SHP77 (cell line): Measurements from ENCODE around the gene EMX1.
A peak's percentile ranks its signal among the peaks of the same experiment; 100 is the strongest.

ENCODE experiments used
- DNase-seq, 2 experiments: peaks; one replicate each; lab custom pipeline; 2025; lab: John Stamatoyannopoulos, UW

Gene EMX1

GRCh38 chr2:72917138-72917876 is at the start of gene EMX1:
Gene EMX1 (plus strand): TSS chr2:72917519. CDS start chr2:72917853, 334 bp downstream.
- DNase-seq: no peak

- no peak for DNase-seq
Measured at GRCh38 chr2:72871060-72871459, 46.3 kb upstream of the EMX1 start.

DNA sequence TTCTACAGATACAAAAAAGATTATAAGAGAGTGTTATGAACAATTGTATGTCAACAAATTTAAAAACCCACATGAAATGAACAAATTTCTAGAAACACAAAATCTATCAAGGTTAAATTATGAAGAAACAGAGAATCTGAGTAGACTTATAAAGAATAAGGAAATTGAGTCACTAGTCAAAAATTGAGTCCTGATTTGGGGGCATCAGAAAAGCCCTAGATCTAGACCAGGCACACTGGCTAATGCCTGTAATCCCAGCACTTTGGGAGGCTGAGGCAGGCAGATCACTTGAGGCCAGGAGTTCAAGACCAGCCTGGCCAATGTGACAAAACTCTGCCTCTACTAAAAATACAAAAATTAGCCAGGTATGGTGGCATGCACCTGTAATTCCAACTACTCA is 45.4 kb upstream of the EMX1 start:
- no peak for DNase-seq

- no peak for DNase-seq
Measured at GRCh38 chr2:72883356-72883962, 33.9 kb upstream of the EMX1 start.

GRCh38 chr2:72886505-72887031 is 30.8 kb upstream of the EMX1 start:
- peak in 1 of 2 experiments; percentile 2 for DNase-seq

DNA sequence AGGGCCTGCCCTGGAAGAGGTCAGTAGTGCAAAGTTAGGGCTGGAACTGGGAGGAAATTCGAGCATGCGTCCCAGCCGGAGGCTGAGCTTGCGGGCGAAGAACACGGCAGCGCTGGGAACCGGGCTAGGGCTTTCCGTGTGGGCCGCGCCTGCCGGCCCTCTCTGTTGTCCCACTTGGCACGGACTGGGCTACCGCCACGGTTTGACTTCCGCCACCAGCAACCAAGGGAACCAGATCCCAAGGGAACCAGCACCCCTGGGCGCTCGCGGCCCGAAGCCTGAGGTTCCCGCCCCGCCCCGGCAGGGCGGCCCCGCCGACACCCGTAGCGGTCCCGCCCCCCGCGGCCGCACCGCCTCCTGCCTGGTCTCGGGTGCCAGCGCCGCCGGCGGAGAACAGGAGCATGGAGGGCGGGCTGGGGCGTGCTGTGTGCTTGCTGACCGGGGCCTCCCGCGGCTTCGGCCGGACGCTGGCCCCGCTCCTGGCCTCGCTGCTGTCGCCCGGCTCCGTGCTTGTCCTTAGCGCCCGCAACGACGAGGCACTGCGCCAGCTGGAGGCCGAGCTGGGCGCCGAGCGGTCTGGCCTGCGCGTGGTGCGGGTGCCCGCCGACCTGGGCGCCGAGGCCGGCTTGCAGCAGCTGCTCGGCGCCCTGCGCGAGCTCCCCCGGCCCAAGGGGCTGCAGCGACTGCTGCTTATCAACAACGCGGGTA is 30.1 kb upstream of the EMX1 start, which contains the start of gene SPR:
Gene SPR (plus strand): TSS at position 377 of the 708 bp plus-strand sequence. CDS start 25 bp downstream, at position 402.
- DNase-seq: peak; percentile 47 to 77

DNA sequence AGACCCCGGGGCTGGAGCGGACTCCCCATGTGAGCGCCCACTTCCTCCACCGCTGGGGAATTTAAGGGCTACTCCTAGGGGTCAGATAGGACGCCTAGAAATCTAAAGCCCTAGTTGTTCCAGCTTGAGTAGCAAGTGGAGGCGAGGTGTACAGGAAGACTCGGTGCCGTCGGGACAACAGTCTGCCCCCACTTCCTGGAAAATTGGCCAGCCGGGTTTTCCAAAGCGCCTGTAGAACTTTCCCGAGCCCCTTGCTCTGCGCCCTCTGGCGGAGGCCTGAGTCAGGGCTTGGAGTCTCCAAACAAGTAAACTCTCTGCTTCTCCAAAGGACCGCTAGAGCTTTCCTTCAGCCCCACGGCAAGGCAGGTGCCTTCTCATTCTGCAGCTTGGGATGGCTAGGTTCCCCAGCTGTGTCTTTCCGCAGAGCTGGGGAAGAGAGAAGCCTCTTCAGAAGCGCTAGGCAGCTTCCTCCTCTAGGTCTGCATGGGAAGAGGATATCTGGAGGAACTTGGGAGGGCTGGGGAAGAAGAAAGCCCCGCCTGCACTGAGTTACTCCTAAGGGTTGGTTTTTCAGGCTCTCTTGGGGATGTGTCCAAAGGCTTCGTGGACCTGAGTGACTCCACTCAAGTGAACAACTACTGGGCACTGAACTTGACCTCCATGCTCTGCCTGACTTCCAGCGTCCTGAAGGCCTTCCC is 29.4 kb upstream of the EMX1 start:
- peak; percentile 82 to 84 for DNase-seq

GRCh38 chr2:72888438-72889202 is 28.7 kb upstream of the EMX1 start:
- DNase-seq: no peak

GRCh38 chr2:72889991-72890390 is 27.3 kb upstream of the EMX1 start:
- no peak for DNase-seq

- no peak for DNase-seq
Measured at GRCh38 chr2:72891091-72891818, 26.1 kb upstream of the EMX1 start.

GRCh38 chr2:72892506-72893173 is 24.7 kb upstream of the EMX1 start:
- peak; percentile 21 to 65 for DNase-seq

DNA sequence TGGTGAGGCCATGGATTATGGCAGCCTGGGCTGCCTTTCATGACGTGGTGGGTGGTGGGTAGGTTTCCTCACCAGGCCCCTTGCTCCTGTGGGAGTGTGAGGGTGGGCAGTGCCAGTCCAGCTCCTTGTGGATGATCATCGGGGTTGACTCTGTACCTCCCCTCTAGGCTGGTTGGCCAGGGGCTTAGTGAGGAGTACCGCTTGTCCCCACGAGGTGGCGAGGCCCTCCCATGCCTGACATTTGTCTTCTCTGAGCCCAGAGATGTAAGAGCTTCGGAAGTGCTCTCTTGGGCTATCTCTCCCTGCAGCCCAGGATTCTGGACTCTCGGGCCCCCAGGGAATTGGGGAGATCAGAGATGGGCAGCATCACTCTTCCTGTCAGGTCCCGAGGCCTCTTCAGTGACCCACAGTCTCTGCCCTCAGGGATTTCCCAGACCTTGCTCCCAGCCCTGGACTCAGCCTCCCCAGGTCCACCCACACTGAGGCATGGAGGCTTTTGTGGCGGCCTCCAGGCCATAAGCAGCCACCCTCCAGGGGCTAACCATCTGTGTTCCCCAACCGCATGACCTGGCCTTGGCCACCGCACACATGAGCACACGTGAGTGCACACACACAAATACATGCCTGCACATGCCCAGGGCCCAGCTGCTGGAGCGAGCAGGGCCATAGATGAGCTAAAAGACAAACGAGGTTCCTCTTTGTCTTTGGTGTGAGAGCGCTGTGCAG is 23.6 kb upstream of the EMX1 start:
- DNase-seq: peak; percentile 33 to 70

DNA sequence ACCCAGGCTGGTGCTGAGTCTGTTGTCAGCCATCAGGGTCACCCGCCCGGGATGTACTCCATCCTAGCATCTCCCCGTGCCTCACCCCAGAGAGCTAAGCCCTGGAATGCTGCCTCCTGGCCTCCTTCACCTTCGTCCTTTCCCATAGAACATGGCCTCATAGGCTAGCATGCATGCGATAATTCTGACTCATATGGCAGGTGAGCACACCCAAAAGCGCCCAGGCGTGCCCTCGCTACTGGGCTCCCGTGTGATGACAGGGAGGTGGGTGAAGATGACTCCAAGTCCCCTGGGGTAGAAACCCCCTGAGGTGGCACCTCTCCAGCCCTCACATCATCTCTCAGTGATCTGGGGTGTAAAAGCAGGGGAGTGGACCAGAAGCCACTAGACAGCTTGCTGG is 22.8 kb upstream of the EMX1 start:
- no peak for DNase-seq

- DNase-seq: no peak
Measured at GRCh38 chr2:72895154-72895553, 22.2 kb upstream of the EMX1 start.

DNA sequence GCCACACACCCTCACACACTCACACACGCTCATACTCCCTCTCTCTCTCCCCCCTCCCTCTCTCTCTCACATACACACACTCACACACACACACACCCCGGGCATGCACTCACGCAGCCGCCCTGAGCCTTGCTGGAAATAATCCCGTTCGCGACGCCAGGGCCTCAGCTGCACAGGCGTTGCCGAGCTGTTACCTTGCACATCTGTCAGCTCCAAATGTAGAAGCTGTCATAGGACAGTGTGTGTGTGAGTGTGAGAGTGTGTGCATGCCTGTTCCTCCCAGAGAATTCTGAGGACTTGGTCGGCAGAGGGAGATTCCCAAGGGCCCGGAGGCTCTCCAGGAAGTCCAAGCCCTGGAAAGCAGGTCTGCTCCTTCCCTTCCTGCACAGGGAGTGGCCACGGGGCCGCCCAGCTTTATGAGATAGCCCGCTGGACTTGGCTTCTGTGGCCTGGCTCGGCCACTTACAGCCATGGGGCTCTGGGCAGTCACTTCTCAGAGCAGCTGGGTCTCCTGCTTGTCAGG is 21.5 kb upstream of the EMX1 start:
- DNase-seq: peak in 1 of 2 experiments; percentile 29

GRCh38 chr2:72896446-72896845 is 20.9 kb upstream of the EMX1 start:
- no peak for DNase-seq

DNA sequence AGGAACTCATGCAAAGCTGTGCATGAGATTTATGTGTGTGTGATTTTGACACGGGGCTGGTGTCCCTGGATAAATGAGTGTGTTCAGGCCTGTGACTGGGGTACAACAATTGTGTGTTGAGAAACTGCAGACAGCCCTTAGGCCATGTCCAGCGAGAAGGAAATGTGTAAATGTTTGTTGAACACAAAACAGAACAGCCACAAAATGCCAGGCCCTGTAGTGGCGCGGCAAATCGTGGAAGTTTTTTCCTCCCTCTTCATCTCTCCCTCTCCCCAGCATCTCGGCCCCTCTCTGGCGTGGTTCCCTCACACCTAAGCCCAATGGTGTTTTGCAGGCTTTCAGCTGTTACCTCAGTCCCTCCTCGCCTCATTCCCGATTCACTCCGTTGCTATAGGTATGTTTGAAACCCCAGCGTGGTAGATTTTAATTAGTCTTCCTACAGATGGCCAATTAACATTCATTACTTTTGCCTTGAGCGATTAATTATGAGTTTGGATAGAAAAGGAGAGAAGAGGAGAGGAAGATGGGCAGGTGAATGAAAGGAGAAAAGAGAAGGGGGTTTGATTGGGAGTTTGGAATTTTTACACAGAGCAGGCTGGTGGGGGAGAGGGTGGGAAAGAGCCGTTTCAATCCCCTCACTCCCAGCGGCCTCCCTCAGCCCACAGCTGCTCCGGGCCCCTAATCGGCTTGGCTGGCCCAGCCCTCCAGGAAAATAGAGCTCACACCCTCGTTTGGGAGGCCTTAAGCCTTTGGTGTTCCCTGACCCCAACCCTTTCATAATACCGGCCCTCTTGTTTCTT is 19.3 kb upstream of the EMX1 start:
- DNase-seq: no peak

DNA sequence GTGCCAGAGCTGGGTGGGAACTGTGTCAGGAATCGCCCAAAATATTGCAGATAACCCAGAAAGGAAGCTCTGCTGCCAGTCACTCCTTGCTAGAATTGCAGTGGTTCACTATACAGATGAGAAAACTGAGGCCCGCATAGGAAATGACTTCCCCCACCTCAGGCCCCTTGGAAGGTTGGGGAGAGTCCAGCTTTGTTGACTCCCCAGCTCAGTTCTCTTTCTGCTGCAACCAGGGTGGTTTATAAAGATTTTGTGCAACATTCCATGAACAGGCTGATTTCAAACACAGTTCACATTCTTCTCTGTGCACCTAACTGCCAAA is 18.8 kb upstream of the EMX1 start:
- no peak for DNase-seq
